GM21737 (cell line): ENCODE measurements around the gene ZDHHC12.

Source experiments
- ATAC-seq: cut with Tn5 transposase; IDR thresholded peaks from one replicate; pipeline ENCODE4 v1.9.1; 2021; ENCODE audit warnings: mild to moderate bottlenecking, moderate library complexity; ENCODE audit not compliant: unreplicated experiment

The ZDHHC12 gene, protein sequence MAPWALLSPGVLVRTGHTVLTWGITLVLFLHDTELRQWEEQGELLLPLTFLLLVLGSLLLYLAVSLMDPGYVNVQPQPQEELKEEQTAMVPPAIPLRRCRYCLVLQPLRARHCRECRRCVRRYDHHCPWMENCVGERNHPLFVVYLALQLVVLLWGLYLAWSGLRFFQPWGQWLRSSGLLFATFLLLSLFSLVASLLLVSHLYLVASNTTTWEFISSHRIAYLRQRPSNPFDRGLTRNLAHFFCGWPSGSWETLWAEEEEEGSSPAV

DNA sequence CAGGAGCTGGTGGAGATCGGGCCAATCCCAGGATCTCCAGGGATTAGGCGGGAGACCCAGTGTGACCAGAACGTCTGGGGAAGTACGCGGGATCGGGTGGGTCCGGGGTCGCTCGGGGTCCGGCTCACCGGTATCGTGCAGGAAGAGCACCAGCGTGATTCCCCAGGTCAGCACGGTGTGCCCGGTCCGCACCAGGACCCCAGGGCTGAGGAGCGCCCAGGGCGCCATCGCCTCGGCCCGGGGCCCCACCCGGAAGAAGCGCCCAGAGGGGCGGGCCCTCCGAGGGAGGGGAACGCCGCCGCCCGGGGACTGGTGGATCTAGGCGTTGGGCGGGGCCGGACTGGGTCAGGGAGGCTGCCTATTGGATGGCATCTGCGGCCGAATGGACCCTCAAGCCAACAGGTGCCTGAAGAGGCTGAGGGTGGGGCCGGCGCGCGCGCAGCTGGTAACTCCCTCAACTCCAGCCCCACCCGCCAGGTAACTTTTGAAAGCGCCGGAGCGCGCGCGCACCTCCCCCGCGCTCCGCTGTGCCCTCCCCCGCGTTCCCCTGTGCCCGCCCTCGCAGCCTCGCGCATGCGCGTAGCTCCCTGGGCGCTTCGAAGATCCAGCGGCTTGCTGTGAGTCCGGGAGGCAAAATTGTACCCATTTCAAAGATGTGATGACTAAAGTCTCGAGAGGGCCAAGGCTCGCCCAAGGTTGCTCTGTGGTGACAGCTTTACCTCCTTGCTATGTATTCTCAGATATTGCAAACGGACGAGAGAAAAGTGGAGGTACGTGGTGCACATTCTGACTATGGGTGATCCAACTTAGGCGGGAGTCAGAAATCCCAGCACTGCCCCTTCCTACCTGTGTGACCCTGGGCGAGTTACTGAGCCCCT, at the start of gene ZDHHC12:
TSS of gene ZDHHC12 (minus strand) at position 262 of the 878 bp plus-strand sequence. CDS start at position 228, 34 bp downstream.
- ATAC-seq: peak; percentile 93

- no peak for ATAC-seq
Observed at GRCh38 chr9:128773049-128773448, 49.1 kb upstream of the ZDHHC12 start.

DNA sequence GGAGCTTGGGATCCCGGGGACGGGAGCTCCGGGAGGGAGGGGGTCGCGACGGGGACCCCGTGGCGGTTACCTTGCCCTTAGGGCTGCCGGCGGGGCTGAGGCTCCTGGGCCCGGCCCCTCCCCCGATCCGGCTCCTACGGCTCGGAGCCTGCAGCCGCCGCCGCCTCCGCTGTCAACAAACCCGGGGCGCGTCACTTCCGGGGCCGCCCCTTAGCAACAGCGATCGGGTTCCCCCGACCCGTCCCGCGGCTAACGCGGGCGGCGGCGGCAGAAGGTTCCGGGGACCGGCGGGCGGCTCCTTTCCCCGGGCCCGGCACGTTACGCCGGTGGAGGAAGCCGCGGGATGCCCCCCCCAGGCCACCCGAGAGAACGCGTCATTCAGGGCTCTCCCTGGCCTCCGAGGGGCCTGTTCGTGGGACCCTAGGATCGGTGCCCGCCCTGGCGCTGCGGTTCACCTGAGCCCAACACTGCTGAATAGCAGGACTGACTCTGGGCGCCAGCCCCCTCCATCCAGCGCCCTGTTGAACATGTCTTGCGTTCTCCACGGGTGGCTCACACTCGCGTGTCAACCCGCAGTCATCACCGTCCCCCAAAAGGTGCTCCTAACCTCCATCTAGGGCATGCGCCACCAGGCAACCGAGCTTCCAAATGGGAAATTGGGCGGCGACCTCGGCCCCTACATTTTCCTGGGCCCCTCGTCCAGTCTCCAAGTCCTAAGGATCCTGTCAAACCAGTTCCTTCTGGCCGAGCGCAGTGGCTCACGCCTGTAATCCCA, 48.0 kb upstream of the ZDHHC12 start, which contains the start of gene ZER1:
TSS of gene ZER1 (minus strand) at position 183 of the 775 bp plus-strand sequence. CDS start 16,362 bp downstream, outside the sequence.
- ATAC-seq: peak; percentile 92

- ATAC-seq: peak; percentile 26
Observed at GRCh38 chr9:128771094-128771721, 47.3 kb upstream of the ZDHHC12 start.

GRCh38 chr9:128770286-128771030, 46.5 kb upstream of the ZDHHC12 start:
- ATAC-seq: no peak

DNA sequence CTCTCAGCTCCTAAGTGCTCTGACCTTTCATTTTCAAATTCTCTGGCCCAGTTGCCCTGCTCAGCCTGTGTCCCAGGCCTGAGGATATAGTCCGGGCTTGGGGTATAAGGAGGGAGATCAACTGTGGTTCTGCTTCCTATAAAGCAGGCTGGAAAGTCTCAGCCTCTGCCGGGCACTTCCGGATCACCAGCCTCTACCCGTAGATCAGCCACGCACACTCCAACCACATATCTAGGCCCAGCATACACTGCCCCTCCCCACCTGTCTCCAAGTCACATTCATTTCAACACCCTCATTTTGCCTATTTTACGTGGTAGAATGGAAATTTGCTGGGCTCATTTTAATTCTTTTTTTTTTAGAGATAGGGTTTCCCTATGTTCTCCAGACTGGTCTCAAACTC, 44.7 kb upstream of the ZDHHC12 start:
- ATAC-seq: no peak

GRCh38 chr9:128765499-128765898, 41.6 kb upstream of the ZDHHC12 start:
- ATAC-seq: no peak

DNA sequence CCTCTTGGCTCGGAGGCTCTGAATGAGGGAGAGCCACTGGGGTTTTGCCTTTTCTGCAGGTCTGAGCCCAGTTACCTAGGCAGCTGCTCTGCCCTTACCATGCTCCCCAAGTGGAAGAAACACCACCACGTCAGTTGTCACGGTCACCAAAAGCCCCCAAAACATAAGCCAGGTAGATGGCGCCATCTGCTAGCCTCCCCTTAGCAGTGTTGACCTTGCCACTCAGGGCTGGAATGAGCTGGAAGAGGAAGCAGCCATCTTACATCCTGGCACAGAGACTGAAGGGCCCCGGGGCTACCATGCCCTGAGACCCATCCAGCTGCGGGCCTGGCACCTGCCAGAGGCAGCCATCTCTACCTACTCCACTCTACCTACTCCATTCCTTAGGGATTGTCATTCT, 40.4 kb upstream of the ZDHHC12 start:
- ATAC-seq: no peak

GRCh38 chr9:128762671-128763449, 38.9 kb upstream of the ZDHHC12 start:
- no peak for ATAC-seq

DNA sequence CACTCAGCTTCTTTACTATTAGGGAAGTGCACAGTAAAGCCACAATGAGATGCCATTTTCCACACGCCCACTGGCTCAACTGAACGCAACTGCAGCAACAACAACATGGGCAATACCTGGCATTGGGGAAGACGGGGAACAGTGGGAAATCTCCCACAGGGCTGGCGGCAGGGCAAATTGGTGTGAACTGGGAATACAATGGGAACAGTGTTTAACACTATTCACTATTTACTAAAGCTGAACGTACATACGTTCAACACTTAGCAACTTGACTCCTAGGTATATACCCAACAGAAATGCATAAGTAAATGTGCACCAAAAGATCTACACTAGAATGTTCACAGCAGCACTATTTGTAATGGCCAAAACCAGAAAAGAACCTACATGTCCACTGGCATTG, 33.7 kb upstream of the ZDHHC12 start:
- ATAC-seq: no peak

GRCh38 chr9:128753627-128754026, 29.7 kb upstream of the ZDHHC12 start:
- no peak for ATAC-seq

DNA sequence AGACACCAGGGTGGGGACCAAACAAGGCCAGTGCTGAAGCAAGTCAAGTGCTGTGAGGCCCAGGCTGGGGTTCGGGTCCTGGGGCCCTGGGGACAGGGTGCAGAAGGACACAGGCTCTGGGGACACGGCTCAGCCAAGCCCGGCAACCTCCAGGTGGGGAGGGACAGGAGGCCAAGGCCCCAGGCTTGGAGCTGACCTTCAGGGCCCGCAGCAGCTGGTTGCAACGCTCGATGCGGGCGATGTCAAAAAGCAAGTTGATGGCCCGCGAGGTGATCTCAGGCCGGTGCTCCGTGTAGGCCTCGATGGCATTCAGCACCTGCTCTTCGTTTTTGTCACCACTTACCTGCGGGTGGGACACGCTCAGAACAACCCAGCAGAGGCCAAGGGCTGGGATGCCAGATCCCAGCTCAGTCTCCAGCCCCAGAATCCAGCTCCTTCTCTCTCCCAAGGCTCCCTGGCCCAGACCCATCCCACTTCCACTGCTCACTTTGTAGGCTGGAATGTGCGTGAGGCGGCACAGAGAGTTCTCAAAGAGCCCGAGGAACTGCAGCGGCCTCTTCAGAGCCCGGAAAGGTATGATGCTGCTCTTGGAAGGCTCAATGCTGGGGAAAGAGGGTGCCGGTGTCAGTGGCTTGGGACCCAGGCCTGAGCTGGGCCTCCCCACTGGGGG, 27.1 kb upstream of the ZDHHC12 start:
- no peak for ATAC-seq

GRCh38 chr9:128747241-128747640, 23.3 kb upstream of the ZDHHC12 start:
- ATAC-seq: no peak

DNA sequence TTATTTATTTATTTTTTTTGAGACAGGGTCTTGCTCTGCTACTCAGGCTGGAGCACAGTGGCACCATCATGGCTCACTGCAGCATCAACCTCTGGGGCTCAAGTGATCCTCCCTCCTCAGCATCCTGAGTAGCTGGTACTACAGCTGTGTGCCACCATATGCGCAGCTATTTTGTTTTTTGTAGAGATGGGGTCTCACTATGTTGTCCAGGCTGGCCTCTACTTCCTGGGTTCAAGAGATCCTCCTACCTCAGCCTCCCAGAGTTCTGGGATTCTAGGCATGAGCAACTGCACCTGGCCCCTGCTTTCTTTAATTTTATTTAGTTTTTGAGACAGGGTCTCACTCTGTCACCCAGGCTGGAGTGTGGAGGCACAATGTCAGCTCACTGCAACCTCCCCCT, 19.5 kb upstream of the ZDHHC12 start:
- no peak for ATAC-seq

DNA sequence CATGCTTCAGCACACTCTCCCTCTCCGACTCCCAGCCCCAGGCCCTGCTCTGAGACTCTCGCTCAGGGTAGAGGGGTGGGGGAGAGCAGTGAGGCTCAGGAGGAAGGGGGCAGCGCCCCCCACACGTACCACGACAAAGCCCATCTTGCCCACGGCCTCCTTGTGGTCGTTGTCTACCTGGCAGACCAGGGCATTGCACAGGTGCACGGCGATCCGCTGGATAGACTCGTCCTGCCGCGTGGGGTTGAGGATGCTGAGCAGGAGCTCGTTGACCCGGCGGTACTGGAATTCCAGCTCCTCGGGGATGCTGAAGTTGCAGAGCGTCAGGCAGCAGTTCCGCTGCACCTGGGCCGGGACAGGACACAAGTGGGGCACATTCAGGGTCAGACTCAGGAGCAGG, 18.5 kb upstream of the ZDHHC12 start:
- no peak for ATAC-seq

DNA sequence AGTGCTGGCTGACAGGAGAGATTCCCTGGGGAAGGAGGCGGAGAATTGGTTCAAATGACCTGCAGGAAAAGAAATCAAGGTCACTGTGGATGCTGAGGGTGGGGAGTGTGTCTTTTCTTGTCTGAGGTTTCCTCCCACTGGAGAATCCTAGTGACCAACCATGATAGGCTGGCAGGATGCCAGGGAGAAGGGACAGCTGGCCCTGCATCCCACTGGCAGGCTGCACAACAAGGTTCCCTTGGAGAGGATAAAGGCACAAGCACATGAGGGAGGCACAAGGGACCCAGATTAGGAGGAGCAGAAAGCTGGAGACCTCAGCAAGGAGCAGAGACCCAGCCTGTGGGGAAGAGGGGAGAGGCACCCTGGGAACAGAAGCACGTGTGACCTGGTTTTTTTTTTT, 11.4 kb upstream of the ZDHHC12 start:
- no peak for ATAC-seq

DNA sequence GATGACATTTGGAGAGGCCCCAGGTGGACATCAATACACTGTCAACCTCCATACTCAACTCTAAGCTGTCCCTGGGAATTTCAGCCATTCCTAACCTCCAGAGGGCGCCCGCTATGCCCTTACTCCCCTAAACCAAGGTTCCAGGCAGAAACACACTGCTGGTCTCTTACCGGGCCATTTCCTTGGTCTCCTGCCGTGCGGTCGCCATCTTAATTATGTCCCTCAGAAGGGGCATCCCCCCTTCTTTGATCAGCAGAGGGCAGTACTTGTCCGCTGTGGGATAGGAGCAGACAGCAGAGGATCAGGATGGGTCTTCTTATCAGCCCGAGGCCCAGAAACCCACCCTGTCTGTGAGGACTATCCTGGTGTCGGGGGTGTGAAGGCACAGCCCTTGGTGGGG, 9.3 kb upstream of the ZDHHC12 start:
- ATAC-seq: no peak

DNA sequence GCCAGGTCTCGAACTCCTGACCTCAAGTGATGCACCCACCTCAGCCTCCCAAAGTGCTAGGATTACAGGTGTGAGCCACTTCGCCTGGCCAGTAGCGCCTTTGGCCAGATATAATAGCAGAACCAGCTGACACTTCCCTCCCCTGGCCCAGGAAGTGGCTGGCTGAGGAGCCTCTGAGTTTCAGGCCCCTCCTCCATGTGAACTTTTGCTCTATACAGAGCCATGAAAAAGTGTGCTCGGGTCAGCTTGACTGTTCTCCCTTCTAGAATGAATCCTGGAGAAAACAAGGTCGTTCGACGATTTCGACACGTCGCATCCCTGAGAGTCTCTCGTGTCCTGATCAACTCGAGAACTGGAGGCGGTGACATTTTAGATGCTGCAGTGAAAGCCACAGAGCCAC, 8.6 kb upstream of the ZDHHC12 start:
- no peak for ATAC-seq

- no peak for ATAC-seq
Observed at GRCh38 chr9:128731691-128732090, 7.8 kb upstream of the ZDHHC12 start.
